CD4-positive, CD25-positive, alpha-beta regulatory T cell (primary cell): ENCODE results near the gene CNTN4. TPM values are rescaled to one million over a fixed set of nuclear protein-coding genes. Genes with fewer than 3 reads are reported as not detected.

Experiments used
- ATAC-seq, 2 donors: fragments of 150-1000 bp; cut with Tn5 transposase; one replicate each; pipeline ENCODE4 v1.10.0; 2021; ENCODE audit warnings: low read depth in 2 of 2, moderate number of reproducible peaks in 2 of 2, moderate library complexity in 1 of 2
- DNase-seq, 3 donors: peaks; one replicate each; pipeline versions ENCODE4 v3.0.0 to v3.0.0-alpha.2; 2012 to 2022; ENCODE audit warnings: mixed read lengths in 1 of 3
- H3K27ac ChIP-seq: one replicate; pipeline ENCODE4 v1.7.0; 2013; ENCODE audit warnings: mild to moderate bottlenecking, low read length; ENCODE audit not compliant: insufficient read depth, poor library complexity, severe bottlenecking
- H3K27me3 ChIP-seq: one replicate; pipeline ENCODE4 v1.7.0; 2013; ENCODE audit warnings: low read length; ENCODE audit not compliant: control insufficient read depth, insufficient read depth
- H3K36me3 ChIP-seq: one replicate; pipeline ENCODE4 v1.7.0; 2013; ENCODE audit warnings: mild to moderate bottlenecking, low read length, moderate library complexity; ENCODE audit not compliant: control insufficient read depth, insufficient read depth
- H3K4me1 ChIP-seq: 2 replicates; pipeline ENCODE4 v1.7.0; 2013; ENCODE audit warnings: mild to moderate bottlenecking, low read length; ENCODE audit not compliant: insufficient read depth, control insufficient read depth, poor library complexity, severe bottlenecking
- H3K4me3 ChIP-seq: one replicate; pipeline ENCODE4 v1.7.0; 2013; ENCODE audit warnings: low read depth, mild to moderate bottlenecking, low read length, moderate library complexity
- H3K9me3 ChIP-seq, 2 experiments: 1 replicate in 1 of 2; 2 replicates in 1 of 2; pipeline ENCODE4 v1.7.0; 2013; ENCODE audit warnings: low read length in 2 of 2, mild to moderate bottlenecking in 1 of 2, moderate library complexity in 1 of 2; ENCODE audit not compliant: control insufficient read depth in 2 of 2
- H3K27ac Mint-ChIP-seq, 3 donors: one replicate each; pipeline ENCODE4 v1.8.0; 2020 to 2022; ENCODE audit warnings: mild to moderate bottlenecking in 3 of 3, mixed read lengths in 3 of 3, moderate library complexity in 2 of 3
- H3K27me3 Mint-ChIP-seq: one replicate; pipeline ENCODE4 v1.8.0; 2022; ENCODE audit warnings: mild to moderate bottlenecking, mixed read lengths
- H3K36me3 Mint-ChIP-seq: one replicate; pipeline ENCODE4 v1.8.0; 2020; ENCODE audit warnings: mixed read lengths
- H3K4me1 Mint-ChIP-seq, 4 donors: one replicate each; pipeline ENCODE4 v1.8.0; 2020 to 2022; ENCODE audit warnings: mixed read lengths in 4 of 4, mild to moderate bottlenecking in 1 of 4
- H3K4me3 Mint-ChIP-seq, 4 donors: one replicate each; pipeline ENCODE4 v1.8.0; 2020 to 2022; ENCODE audit warnings: mild to moderate bottlenecking in 4 of 4, mixed read lengths in 4 of 4, moderate library complexity in 3 of 4
- H3K9me3 Mint-ChIP-seq, 7 donors: one replicate each; pipeline ENCODE4 v1.8.0; 2020 to 2022; ENCODE audit warnings: mixed read lengths in 7 of 7, mild to moderate bottlenecking in 3 of 7, moderate library complexity in 2 of 7
- polyA plus RNA-seq, 4 donors: library from polyadenylated mRNA; unstranded; fragments of 300-500 nt; fragmentation: Illumina TruSeq; gene quantifications; one replicate each; pipeline ENCODE4 v1.2.3, GENCODE V29; 2021
- total RNA-seq: library from RNA; stranded (reverse); gene quantifications from one replicate; pipeline ENCODE4 v1.2.3, GENCODE V29; 2022

CNTN4 gene
- total and polyA plus RNA-seq, 5 donors from 2014 or later = not detected

DNA sequence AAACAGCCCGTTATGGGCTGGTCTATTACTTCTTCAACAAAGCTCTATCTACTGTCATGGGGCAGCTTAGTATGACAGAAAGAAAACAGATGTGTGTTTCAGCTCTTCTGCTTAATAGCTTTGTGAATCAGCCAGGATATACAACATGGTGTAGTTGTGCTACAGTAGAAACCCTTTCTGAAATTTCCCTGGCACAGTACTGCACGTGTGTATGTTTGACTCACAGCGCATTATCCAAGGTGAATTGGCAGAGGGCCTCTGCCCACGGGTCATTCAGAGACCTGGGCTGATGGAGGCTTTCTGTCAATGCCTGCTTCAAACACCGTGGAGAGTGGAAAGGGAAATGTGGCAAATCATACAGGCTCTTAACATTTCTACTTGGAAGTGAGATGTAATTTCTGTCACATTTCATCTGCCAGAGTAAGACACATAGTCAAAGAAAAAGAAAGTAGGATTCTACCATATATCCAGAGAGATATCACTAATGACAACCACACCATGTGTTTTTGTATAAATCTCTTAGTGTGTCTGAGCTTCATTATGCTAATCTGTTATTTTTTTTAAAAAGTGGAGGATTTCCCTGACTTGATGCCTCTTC is 505.1 kb downstream of the CNTN4 start:
- H3K27me3 Mint-ChIP-seq = no peaks in the 10 kb centered on the region
- H3K36me3 Mint-ChIP-seq = no peaks in the 10 kb centered on the region
- H3K9me3 Mint-ChIP-seq = peaks cover 0 to 4% (median 1%) of the 10 kb centered on the region in 7 donors
- Histone ChIP-seq H3K36me3 (no peaks in the 10 kb centered on the region), H3K9me3 (no peaks in the 10 kb centered on the region), H3K4me3 (no peak overlapping the region), H3K27me3 (no peaks in the 10 kb centered on the region), H3K27ac (no peak overlapping the region), H3K4me1 (no peaks in the 10 kb centered on the region)
- H3K4me3 Mint-ChIP-seq = no peak overlapping the region
- H3K27ac Mint-ChIP-seq = no peak overlapping the region
- DNase-seq (no peak), ATAC-seq (no peak)
- H3K4me1 Mint-ChIP-seq = no peaks in the 10 kb centered on the region

- no peaks in the 10 kb centered on the region for H3K36me3 Mint-ChIP-seq
- H3K27ac Mint-ChIP-seq = no peak overlapping the region
- no peak overlapping the region for H3K27ac ChIP-seq
- H3K27me3 ChIP-seq = no peaks in the 10 kb centered on the region
- no peaks in the 10 kb centered on the region for H3K27me3 Mint-ChIP-seq
- no peak for ATAC-seq
- no peaks in the 10 kb centered on the region for H3K4me1 ChIP-seq
- H3K4me3 Mint-ChIP-seq = no peak overlapping the region
- H3K9me3 Mint-ChIP-seq = peaks cover 0 to 10% (median 4%) of the 10 kb centered on the region in 7 donors
- DNase-seq = no peak
- H3K4me1 Mint-ChIP-seq = no peaks in the 10 kb centered on the region
- H3K4me3 ChIP-seq = no peak overlapping the region
- no peaks in the 10 kb centered on the region for H3K36me3 ChIP-seq
- no peaks in the 10 kb centered on the region for H3K9me3 ChIP-seq
Measured at GRCh38 chr3:2614578-2614977, 515.9 kb downstream of the CNTN4 start.

GRCh38 chr3:2615080-2615479 is 516.4 kb downstream of the CNTN4 start:
- H3K27ac ChIP-seq = no peak overlapping the region
- H3K9me3 Mint-ChIP-seq = peaks cover 0 to 10% (median 4%) of the 10 kb centered on the region in 7 donors
- no peak overlapping the region for H3K27ac Mint-ChIP-seq
- no peak overlapping the region for H3K4me3 ChIP-seq
- DNase-seq (no peak), ATAC-seq (no peak)
- H3K27me3 Mint-ChIP-seq = no peaks in the 10 kb centered on the region
- H3K4me1 ChIP-seq = no peaks in the 10 kb centered on the region
- H3K27me3 ChIP-seq = no peaks in the 10 kb centered on the region
- H3K36me3 Mint-ChIP-seq = no peaks in the 10 kb centered on the region
- no peaks in the 10 kb centered on the region for H3K4me1 Mint-ChIP-seq
- no peaks in the 10 kb centered on the region for H3K36me3 ChIP-seq
- no peak overlapping the region for H3K4me3 Mint-ChIP-seq
- no peaks in the 10 kb centered on the region for H3K9me3 ChIP-seq

- ATAC-seq (no peak), DNase-seq (no peak)
- Histone ChIP-seq H3K4me3 (no peak overlapping the region), H3K27ac (no peak overlapping the region), H3K9me3 (no peaks in the 10 kb centered on the region), H3K4me1 (no peaks in the 10 kb centered on the region), H3K27me3 (no peaks in the 10 kb centered on the region), H3K36me3 (no peaks in the 10 kb centered on the region)
- no peaks in the 10 kb centered on the region for H3K36me3 Mint-ChIP-seq
- no peaks in the 10 kb centered on the region for H3K4me1 Mint-ChIP-seq
- no peaks in the 10 kb centered on the region for H3K27me3 Mint-ChIP-seq
- no peak overlapping the region for H3K4me3 Mint-ChIP-seq
- H3K9me3 Mint-ChIP-seq = peaks cover 0 to 4% (median 1%) of the 10 kb centered on the region in 7 donors
- H3K27ac Mint-ChIP-seq = no peak overlapping the region
Measured at GRCh38 chr3:2623436-2623835, 524.8 kb downstream of the CNTN4 start.

- Histone ChIP-seq H3K36me3 (no peaks in the 10 kb centered on the region), H3K4me1 (no peaks in the 10 kb centered on the region), H3K9me3 (no peaks in the 10 kb centered on the region), H3K4me3 (no peak overlapping the region), H3K27ac (no peak overlapping the region), H3K27me3 (no peaks in the 10 kb centered on the region)
- DNase-seq (no peak), ATAC-seq (no peak)
- Mint-ChIP-seq H3K9me3 (peaks cover 0 to 4% (median 0%) of the 10 kb centered on the region in 7 donors), H3K4me3 (no peak overlapping the region), H3K27me3 (no peaks in the 10 kb centered on the region), H3K4me1 (no peaks in the 10 kb centered on the region), H3K36me3 (no peaks in the 10 kb centered on the region), H3K27ac (no peak overlapping the region)
Measured at GRCh38 chr3:2628117-2628516, 529.5 kb downstream of the CNTN4 start.

- H3K27me3 ChIP-seq = no peaks in the 10 kb centered on the region
- H3K9me3 ChIP-seq = no peaks in the 10 kb centered on the region
- H3K36me3 ChIP-seq = no peaks in the 10 kb centered on the region
- ATAC-seq (no peak), DNase-seq (no peak)
- no peaks in the 10 kb centered on the region for H3K27me3 Mint-ChIP-seq
- H3K4me3 Mint-ChIP-seq = no peak overlapping the region
- no peaks in the 10 kb centered on the region for H3K4me1 ChIP-seq
- peaks cover 0 to 5% (median 3%) of the 10 kb centered on the region in 7 donors for H3K9me3 Mint-ChIP-seq
- H3K27ac ChIP-seq = no peak overlapping the region
- no peak overlapping the region for H3K4me3 ChIP-seq
- H3K36me3 Mint-ChIP-seq = no peaks in the 10 kb centered on the region
- H3K27ac Mint-ChIP-seq = no peak overlapping the region
- no peaks in the 10 kb centered on the region for H3K4me1 Mint-ChIP-seq
Measured at GRCh38 chr3:2635511-2635910, 536.8 kb downstream of the CNTN4 start.

- Histone ChIP-seq H3K27ac (no peak overlapping the region), H3K9me3 (no peaks in the 10 kb centered on the region), H3K4me1 (no peaks in the 10 kb centered on the region), H3K36me3 (no peaks in the 10 kb centered on the region), H3K4me3 (no peak overlapping the region), H3K27me3 (no peaks in the 10 kb centered on the region)
- Mint-ChIP-seq H3K4me1 (no peaks in the 10 kb centered on the region), H3K36me3 (no peaks in the 10 kb centered on the region), H3K9me3 (peaks cover 0 to 4% (median 1%) of the 10 kb centered on the region in 7 donors), H3K4me3 (no peak overlapping the region), H3K27me3 (no peaks in the 10 kb centered on the region), H3K27ac (no peak overlapping the region)
- DNase-seq (no peak), ATAC-seq (no peak)
Measured at GRCh38 chr3:2643606-2644005, 544.9 kb downstream of the CNTN4 start.

DNA sequence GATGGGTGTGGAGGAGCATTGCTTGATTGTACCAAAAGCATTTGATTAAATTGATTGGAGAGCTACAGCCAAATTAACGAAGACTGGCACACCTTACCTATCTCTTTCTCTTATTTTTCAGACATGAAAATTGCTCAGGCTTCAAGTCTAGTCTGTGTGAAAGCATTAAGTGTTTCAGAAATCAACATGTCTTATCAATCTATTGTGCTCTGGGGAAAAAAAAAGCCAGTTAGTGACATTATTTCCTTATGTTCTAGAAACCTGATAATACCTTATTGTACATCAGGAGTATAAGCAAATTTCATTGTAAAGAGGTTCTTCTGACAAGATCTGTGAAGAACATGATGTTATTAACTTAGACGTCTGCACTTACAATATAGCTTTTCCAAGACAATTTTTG is 546.3 kb downstream of the CNTN4 start:
- Histone ChIP-seq H3K9me3 (no peaks in the 10 kb centered on the region), H3K27ac (no peak overlapping the region), H3K36me3 (no peaks in the 10 kb centered on the region), H3K4me1 (no peaks in the 10 kb centered on the region), H3K27me3 (no peaks in the 10 kb centered on the region), H3K4me3 (no peak overlapping the region)
- H3K9me3 Mint-ChIP-seq = peaks cover 0 to 5% (median 2%) of the 10 kb centered on the region in 7 donors
- H3K27ac Mint-ChIP-seq = no peak overlapping the region
- no peaks in the 10 kb centered on the region for H3K4me1 Mint-ChIP-seq
- no peak for DNase-seq
- H3K27me3 Mint-ChIP-seq = no peaks in the 10 kb centered on the region
- no peak overlapping the region for H3K4me3 Mint-ChIP-seq
- ATAC-seq = no peak
- H3K36me3 Mint-ChIP-seq = no peaks in the 10 kb centered on the region
